ENCODE results near the gene EXOSC2. TPM values are rescaled to one million over a fixed set of nuclear protein-coding genes. Genes with fewer than 3 reads are reported as not detected.
A peak's percentile ranks its signal among the peaks of the same experiment; 100 is the strongest.

Gene EXOSC2
- total and polyA plus RNA-seq, 2 of the 4 experiments (the other 2 are of a cell fraction): 27.0 to 48.6 TPM

GRCh38 chr9:130682421-130683121 is 11.0 kb upstream of the EXOSC2 start:
- intact Hi-C loops (cut with micrococcal nuclease) (loop anchor here (1.0 to 10.0 kb wide), 4 partner anchors 221 to 575 kb away; no protein-coding TSS in a partner anchor), dilution Hi-C loops (cut with HindIII; ENCODE audit: low sequenced_read_pairs, unreplicated experiment) (no loop called here), in situ Hi-C loops (cut with MboI; ENCODE audit: low sequenced_read_pairs) (no loop called here)
- no peaks in the 10 kb centered on the region for H3K9me1 ChIP-seq (ENCODE audit: insufficient read depth, low read length)
- no peak overlapping the region for H3K9ac ChIP-seq (ENCODE audit: low read depth, low read length)
- H3K4me3 ChIP-seq (ENCODE audit: insufficient read depth, low read depth, low read length): peak overlapping the region; percentile 14; the same call in 1 of the 2 replicates
- no peaks in the 10 kb centered on the region for H3K9me3 ChIP-seq (ENCODE audit: control insufficient read depth, insufficient read depth, low read length)
- H3K18ac ChIP-seq (ENCODE audit: low read depth, low read length): no peak overlapping the region
- CTCF ChIA-PET: interaction anchor here (0.5 to 1.8 kb wide), 9 partner anchors 9 to 645 kb away, joined by 3 to 7 read pairs (median 3); no protein-coding TSS in a partner anchor
- H2BK20ac ChIP-seq (ENCODE audit: low read depth, low read length): no peak overlapping the region
- DNase-seq: peak; percentile 67
- no peaks in the 10 kb centered on the region for H4K20me1 ChIP-seq (ENCODE audit: insufficient read depth, low read length)
- no peaks in the 10 kb centered on the region for H3K79me1 ChIP-seq (ENCODE audit: low read depth in 1 of 2, low read length in 2 of 2)
- peak overlapping the region; percentile 89 for H3K4me2 ChIP-seq (ENCODE audit: low read depth, low read length)
- no peak overlapping the region for H4K91ac ChIP-seq (ENCODE audit: insufficient read depth, low read depth, low read length)
- 0 out of 2 replicates have a peak overlapping the region, but pooled peaks have one; percentile 8 for H3K14ac ChIP-seq (replicated peaks; ENCODE audit: low read depth, low read length)
- no peak overlapping the region for H3K4ac ChIP-seq (ENCODE audit: low read depth, low read length)
- no peak overlapping the region for H4K5ac ChIP-seq (ENCODE audit: low read depth, low read length)
- peak overlapping the region; percentile 96 for H2AFZ ChIP-seq (replicated peaks; ENCODE audit: low read length, poor library complexity)
- H3K23ac ChIP-seq (ENCODE audit: low read depth, low read length): no peak overlapping the region
- H2BK5ac ChIP-seq (ENCODE audit: low read depth, low read length, poor library complexity, severe bottlenecking): no peak overlapping the region
- TF ChIP-seq, protein P1, sequence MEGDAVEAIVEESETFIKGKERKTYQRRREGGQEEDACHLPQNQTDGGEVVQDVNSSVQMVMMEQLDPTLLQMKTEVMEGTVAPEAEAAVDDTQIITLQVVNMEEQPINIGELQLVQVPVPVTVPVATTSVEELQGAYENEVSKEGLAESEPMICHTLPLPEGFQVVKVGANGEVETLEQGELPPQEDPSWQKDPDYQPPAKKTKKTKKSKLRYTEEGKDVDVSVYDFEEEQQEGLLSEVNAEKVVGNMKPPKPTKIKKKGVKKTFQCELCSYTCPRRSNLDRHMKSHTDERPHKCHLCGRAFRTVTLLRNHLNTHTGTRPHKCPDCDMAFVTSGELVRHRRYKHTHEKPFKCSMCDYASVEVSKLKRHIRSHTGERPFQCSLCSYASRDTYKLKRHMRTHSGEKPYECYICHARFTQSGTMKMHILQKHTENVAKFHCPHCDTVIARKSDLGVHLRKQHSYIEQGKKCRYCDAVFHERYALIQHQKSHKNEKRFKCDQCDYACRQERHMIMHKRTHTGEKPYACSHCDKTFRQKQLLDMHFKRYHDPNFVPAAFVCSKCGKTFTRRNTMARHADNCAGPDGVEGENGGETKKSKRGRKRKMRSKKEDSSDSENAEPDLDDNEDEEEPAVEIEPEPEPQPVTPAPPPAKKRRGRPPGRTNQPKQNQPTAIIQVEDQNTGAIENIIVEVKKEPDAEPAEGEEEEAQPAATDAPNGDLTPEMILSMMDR (conservative IDR thresholded peaks at IDR 0.05; ENCODE audit: low read depth, low read length): peak; percentile 86
- TF ChIP-seq RCOR1 (IDR thresholded peaks at IDR 0.05; ENCODE audit: insufficient replicate concordance, low read length) (no peak), RFX5 (IDR thresholded peaks at IDR 0.05; ENCODE audit: low read depth, low read length) (no peak), BHLHE40 (IDR thresholded peaks at IDR 0.05; ENCODE audit: low read depth, low read length) (no peak), SMC3 (IDR thresholded peaks at IDR 0.05; ENCODE audit: low read depth, low read length) (peak; percentile 91), MAZ (IDR thresholded peaks at IDR 0.05; ENCODE audit: borderline replicate concordance, low read depth, low read length) (peak; percentile 33; the same call in 1 of the 2 replicates), RAD21 (IDR thresholded peaks at IDR 0.05; ENCODE audit: low read length) (peak; percentile 86)
- peaks cover 16% of the 10 kb centered on the region for H3K27me3 ChIP-seq (ENCODE audit: control insufficient read depth, insufficient read depth, low read length)
- no TSS peak for BruUV-seq (replicated peaks)
- 21% methylated on average over 2 of the region's 22 CpGs; no CpG with 5 or more reads in 1 of the 2 experiments for WGBS, 2 experiments (ENCODE audit: extremely low coverage in 2 of 2, insufficient read length in 1 of 2)
- peak overlapping the region; percentile 85 for H2AK9ac ChIP-seq (replicated peaks; ENCODE audit: low read depth, low read length, poor library complexity)
- POLR2A ChIA-PET (ENCODE audit: unreplicated experiment): no interaction called here
- no peak overlapping the region for H3K56ac ChIP-seq (ENCODE audit: extremely low read depth, insufficient read depth, low read length)
- H3K36me3 ChIP-seq (ENCODE audit: control insufficient read depth, insufficient read depth, low read length): no peaks in the 10 kb centered on the region
- peak overlapping the region; percentile 64; the same call in 1 of the 2 replicates for H2AK5ac ChIP-seq (ENCODE audit: low read depth, low read length)
- no peak overlapping the region for H3K27ac ChIP-seq (ENCODE audit: insufficient read depth, low read length)
- peaks cover 5% of the 10 kb centered on the region for H3K4me1 ChIP-seq (ENCODE audit: control insufficient read depth, insufficient read depth, low read length)
- peak; percentile 62 for ATAC-seq (ENCODE audit: low read depth)
- peak overlapping the region in 1 of 2 experiments; percentile 60; a peak in 1 of 4 replicates for H4K8ac ChIP-seq (ENCODE audit: low read depth in 2 of 2, low read length in 2 of 2)
- H2BK120ac ChIP-seq (ENCODE audit: low read depth, low read length): no peak overlapping the region
- no peak overlapping the region for H2BK15ac ChIP-seq (ENCODE audit: low read depth, low read length)
